ENCODE measurements around the gene KCNMB4. TPM values are rescaled to one million over a fixed set of nuclear protein-coding genes. Genes with fewer than 3 reads are reported as not detected.
"Not testable (repeated sequence)": the region's sequence is repeated elsewhere in the genome, so short reads cannot be mapped to it uniquely, and the experiment has no call there.

The KCNMB4 gene
- total RNA-seq, 2 experiments from 2014 or later, result 0.94 to 2.1 TPM

GRCh38 chr12:70379846-70380245 lies 13.8 kb downstream of the KCNMB4 start:
- H3K27me3 Mint-ChIP-seq, result no peaks in the 10 kb centered on the region
- peaks cover 1% of the 10 kb centered on the region for H3K36me3 Mint-ChIP-seq (ENCODE audit: low read depth)
- peaks cover 15% of the 10 kb centered on the region for H3K4me1 Mint-ChIP-seq
- intact Hi-C loops (cut with DNase I, micrococcal nuclease), result no loop called here
- no peak overlapping the region for H3K4me3 Mint-ChIP-seq
- POLR2A ChIA-PET, result no interaction called here
- DNase-seq, result peak; percentile 32
- H3K9me3 Mint-ChIP-seq (ENCODE audit: low read depth), result peaks cover 2% of the 10 kb centered on the region
- ATAC-seq, result peak; percentile 95
- CTCF ChIA-PET, result no interaction called here
- H3K27ac Mint-ChIP-seq, result no peak overlapping the region

- Mint-ChIP-seq H3K4me3 (no peak overlapping the region), H3K27ac (no peak overlapping the region), H3K27me3 (no peaks in the 10 kb centered on the region), H3K4me1 (peaks cover 15% of the 10 kb centered on the region), H3K36me3 (ENCODE audit: low read depth) (no peaks in the 10 kb centered on the region), H3K9me3 (ENCODE audit: low read depth) (peaks cover 2% of the 10 kb centered on the region)
- ATAC-seq (no peak), DNase-seq (no peak)
- intact Hi-C loops (cut with DNase I, micrococcal nuclease), result no loop called here
- ChIA-PET POLR2A (no interaction called here), CTCF (no interaction called here)
Observed at GRCh38 chr12:70383484-70383883, 17.4 kb downstream of the KCNMB4 start.

- ATAC-seq, result no peak
- peaks cover 15% of the 10 kb centered on the region for H3K4me1 Mint-ChIP-seq
- ChIA-PET CTCF (no interaction called here), POLR2A (no interaction called here)
- intact Hi-C loops (cut with DNase I, micrococcal nuclease), result no loop called here
- no peaks in the 10 kb centered on the region for H3K27me3 Mint-ChIP-seq
- H3K4me3 Mint-ChIP-seq, result no peak overlapping the region
- DNase-seq, result no peak
- peaks cover 2% of the 10 kb centered on the region for H3K9me3 Mint-ChIP-seq (ENCODE audit: low read depth)
- H3K27ac Mint-ChIP-seq, result no peak overlapping the region
- H3K36me3 Mint-ChIP-seq (ENCODE audit: low read depth), result no peaks in the 10 kb centered on the region
Observed at GRCh38 chr12:70383886-70384285, 17.8 kb downstream of the KCNMB4 start.

- Mint-ChIP-seq H3K9me3 (ENCODE audit: low read depth) (no peaks in the 10 kb centered on the region), H3K27me3 (no peaks in the 10 kb centered on the region), H3K36me3 (ENCODE audit: low read depth) (no peaks in the 10 kb centered on the region), H3K4me3 (no peak overlapping the region), H3K4me1 (no peaks in the 10 kb centered on the region), H3K27ac (no peak overlapping the region)
- ATAC-seq (no peak), DNase-seq (no peak)
- intact Hi-C loops (cut with DNase I, micrococcal nuclease), result no loop called here
- ChIA-PET CTCF (no interaction called here), POLR2A (no interaction called here)
Observed at GRCh38 chr12:70386771-70387170, 20.7 kb downstream of the KCNMB4 start.

GRCh38 chr12:70389678-70390077 lies 23.6 kb downstream of the KCNMB4 start:
- CTCF ChIA-PET, result interaction anchor here (0.7 kb wide), 1 partner anchor 103 kb away, joined by 3 read pairs; no protein-coding TSS in a partner anchor
- DNase-seq (no peak), ATAC-seq (no peak)
- Mint-ChIP-seq H3K36me3 (ENCODE audit: low read depth) (peaks cover 2% of the 10 kb centered on the region), H3K9me3 (ENCODE audit: low read depth) (no peaks in the 10 kb centered on the region), H3K27me3 (no peaks in the 10 kb centered on the region), H3K4me3 (no peak overlapping the region), H3K27ac (no peak overlapping the region), H3K4me1 (no peaks in the 10 kb centered on the region)
- POLR2A ChIA-PET, result no interaction called here
- intact Hi-C loops (cut with DNase I, micrococcal nuclease), result no loop called here

GRCh38 chr12:70392631-70393030 lies 26.5 kb downstream of the KCNMB4 start:
- ATAC-seq; CTCF ChIA-PET; H3K9me3 Mint-ChIP-seq (ENCODE audit: low read depth); H3K36me3 Mint-ChIP-seq (ENCODE audit: low read depth); H3K27me3 Mint-ChIP-seq; intact Hi-C loops (cut with DNase I, micrococcal nuclease); H3K4me3 Mint-ChIP-seq; DNase-seq; H3K4me1 Mint-ChIP-seq; H3K27ac Mint-ChIP-seq; POLR2A ChIA-PET: not testable (repeated sequence)

- intact Hi-C loops (cut with DNase I, micrococcal nuclease), result no loop called here
- Mint-ChIP-seq H3K9me3 (ENCODE audit: low read depth) (no peaks in the 10 kb centered on the region), H3K4me3 (no peak overlapping the region), H3K36me3 (ENCODE audit: low read depth) (peaks cover 2% of the 10 kb centered on the region), H3K4me1 (no peaks in the 10 kb centered on the region), H3K27me3 (no peaks in the 10 kb centered on the region), H3K27ac (no peak overlapping the region)
- no peak for ATAC-seq
- no peak for DNase-seq
- ChIA-PET POLR2A (interaction anchor here (0.6 kb wide), 1 partner anchor 36 kb away, joined by 3 read pairs; no protein-coding TSS in a partner anchor), CTCF (interaction anchor here (0.6 to 0.8 kb wide), 3 partner anchors 9 to 306 kb away, joined by 3 read pairs; no protein-coding TSS in a partner anchor)
Observed at GRCh38 chr12:70393787-70394499, 27.9 kb downstream of the KCNMB4 start.

GRCh38 chr12:70398002-70398401 lies 31.9 kb downstream of the KCNMB4 start:
- H3K36me3 Mint-ChIP-seq (ENCODE audit: low read depth), result peaks cover 4% of the 10 kb centered on the region
- H3K27ac Mint-ChIP-seq, result no peak overlapping the region
- DNase-seq (no peak), ATAC-seq (no peak)
- no peak overlapping the region for H3K4me3 Mint-ChIP-seq
- CTCF ChIA-PET, result no interaction called here
- no peaks in the 10 kb centered on the region for H3K9me3 Mint-ChIP-seq (ENCODE audit: low read depth)
- H3K4me1 Mint-ChIP-seq, result no peaks in the 10 kb centered on the region
- no peaks in the 10 kb centered on the region for H3K27me3 Mint-ChIP-seq
- intact Hi-C loops (cut with DNase I, micrococcal nuclease), result no loop called here
- POLR2A ChIA-PET, result no interaction called here

GRCh38 chr12:70398862-70399261 lies 32.8 kb downstream of the KCNMB4 start:
- no peak overlapping the region for H3K4me3 Mint-ChIP-seq
- H3K27me3 Mint-ChIP-seq, result no peaks in the 10 kb centered on the region
- no peaks in the 10 kb centered on the region for H3K9me3 Mint-ChIP-seq (ENCODE audit: low read depth)
- DNase-seq (no peak), ATAC-seq (no peak)
- POLR2A ChIA-PET, result no interaction called here
- intact Hi-C loops (cut with DNase I, micrococcal nuclease), result no loop called here
- H3K36me3 Mint-ChIP-seq (ENCODE audit: low read depth), result peaks cover 4% of the 10 kb centered on the region
- no peak overlapping the region for H3K27ac Mint-ChIP-seq
- CTCF ChIA-PET, result interaction anchor here (0.5 kb wide), 1 partner anchor 767 kb away, joined by 5 read pairs; no protein-coding TSS in a partner anchor
- no peaks in the 10 kb centered on the region for H3K4me1 Mint-ChIP-seq

GRCh38 chr12:70399311-70399710 lies 33.2 kb downstream of the KCNMB4 start:
- no peak for DNase-seq
- no peak for ATAC-seq
- H3K4me1 Mint-ChIP-seq, result no peaks in the 10 kb centered on the region
- ChIA-PET POLR2A (no interaction called here), CTCF (interaction anchor here (0.5 kb wide), 1 partner anchor 766 kb away, joined by 5 read pairs; no protein-coding TSS in a partner anchor)
- no peaks in the 10 kb centered on the region for H3K27me3 Mint-ChIP-seq
- H3K9me3 Mint-ChIP-seq (ENCODE audit: low read depth), result no peaks in the 10 kb centered on the region
- H3K27ac Mint-ChIP-seq, result no peak overlapping the region
- H3K36me3 Mint-ChIP-seq (ENCODE audit: low read depth), result peaks cover 4% of the 10 kb centered on the region
- intact Hi-C loops (cut with DNase I, micrococcal nuclease), result no loop called here
- no peak overlapping the region for H3K4me3 Mint-ChIP-seq

- H3K4me1 Mint-ChIP-seq, result no peaks in the 10 kb centered on the region
- ChIA-PET CTCF (no interaction called here), POLR2A (no interaction called here)
- DNase-seq, result no peak
- no peak overlapping the region for H3K27ac Mint-ChIP-seq
- H3K36me3 Mint-ChIP-seq (ENCODE audit: low read depth), result peaks cover 4% of the 10 kb centered on the region
- no peaks in the 10 kb centered on the region for H3K27me3 Mint-ChIP-seq
- intact Hi-C loops (cut with DNase I, micrococcal nuclease), result no loop called here
- ATAC-seq, result no peak
- H3K4me3 Mint-ChIP-seq, result no peak overlapping the region
- H3K9me3 Mint-ChIP-seq (ENCODE audit: low read depth), result no peaks in the 10 kb centered on the region
Observed at GRCh38 chr12:70400124-70400523, 34.0 kb downstream of the KCNMB4 start.

GRCh38 chr12:70402597-70402996 lies 36.5 kb downstream of the KCNMB4 start:
- intact Hi-C loops (cut with DNase I, micrococcal nuclease), result no loop called here

More at GRCh38 chr12:70402597-70402996, 36.5 kb downstream of the KCNMB4 start:
- H3K27ac Mint-ChIP-seq, result no peak overlapping the region
- ChIA-PET POLR2A (no interaction called here), CTCF (interaction anchor here (0.6 kb wide), 1 partner anchor 11 kb away, joined by 3 read pairs; no protein-coding TSS in a partner anchor)
- H3K4me3 Mint-ChIP-seq, result no peak overlapping the region
- peaks cover 4% of the 10 kb centered on the region for H3K36me3 Mint-ChIP-seq (ENCODE audit: low read depth)
- no peaks in the 10 kb centered on the region for H3K9me3 Mint-ChIP-seq (ENCODE audit: low read depth)
- no peaks in the 10 kb centered on the region for H3K27me3 Mint-ChIP-seq
- DNase-seq (no peak), ATAC-seq (no peak)
- no peaks in the 10 kb centered on the region for H3K4me1 Mint-ChIP-seq

All from activated CD4-positive, alpha-beta T cell treated with anti-CD3 and anti-CD28 coated beads for 36 hours (primary cell).